Gastroesophageal sphincter (tissue), 3 donors: ENCODE results near the gene CILP.

ENCODE experiments used
- POLR2A ChIP-seq, 2 donors: fragments of 450-650 bp; IDR thresholded peaks; one replicate each; pipeline ENCODE4 v1.6.1; 2017; ENCODE audit warnings: antibody characterized with exemption in 2 of 2, mild to moderate bottlenecking in 2 of 2, moderate library complexity in 1 of 2
- TF ChIP-seq, protein P1 (sequence below), 4 experiments: fragments of 200-600 bp in 2 of 4; fragments of 450-650 bp in 2 of 4; sonication (generic) in 1 of 4; IDR thresholded peaks; one replicate each; pipeline ENCODE4 v1.5.1; 2017 to 2019; ENCODE audit warnings: antibody characterized with exemption in 4 of 4, mild to moderate bottlenecking in 2 of 4, moderate library complexity in 2 of 4

DNA sequence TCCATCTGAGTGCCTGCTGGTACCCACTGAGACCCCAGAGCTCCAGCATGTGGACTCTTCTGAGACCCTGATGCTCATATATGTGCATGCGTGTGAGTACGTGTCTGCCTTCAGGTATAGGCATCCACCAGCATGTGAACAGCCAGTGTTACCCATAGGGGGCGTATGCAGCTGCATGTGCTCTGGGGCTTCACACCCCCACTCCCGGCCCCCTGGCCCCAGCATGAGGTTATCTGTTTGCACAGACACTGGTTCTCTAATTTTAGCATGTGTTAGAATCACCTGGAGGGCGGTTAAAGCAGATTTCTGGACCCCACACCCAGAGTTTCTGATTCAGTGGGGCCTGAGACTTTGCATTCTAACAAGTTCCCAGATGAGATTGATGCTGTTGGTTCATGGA, 824 bp upstream of the CILP start:
- TF ChIP-seq, protein P1, sequence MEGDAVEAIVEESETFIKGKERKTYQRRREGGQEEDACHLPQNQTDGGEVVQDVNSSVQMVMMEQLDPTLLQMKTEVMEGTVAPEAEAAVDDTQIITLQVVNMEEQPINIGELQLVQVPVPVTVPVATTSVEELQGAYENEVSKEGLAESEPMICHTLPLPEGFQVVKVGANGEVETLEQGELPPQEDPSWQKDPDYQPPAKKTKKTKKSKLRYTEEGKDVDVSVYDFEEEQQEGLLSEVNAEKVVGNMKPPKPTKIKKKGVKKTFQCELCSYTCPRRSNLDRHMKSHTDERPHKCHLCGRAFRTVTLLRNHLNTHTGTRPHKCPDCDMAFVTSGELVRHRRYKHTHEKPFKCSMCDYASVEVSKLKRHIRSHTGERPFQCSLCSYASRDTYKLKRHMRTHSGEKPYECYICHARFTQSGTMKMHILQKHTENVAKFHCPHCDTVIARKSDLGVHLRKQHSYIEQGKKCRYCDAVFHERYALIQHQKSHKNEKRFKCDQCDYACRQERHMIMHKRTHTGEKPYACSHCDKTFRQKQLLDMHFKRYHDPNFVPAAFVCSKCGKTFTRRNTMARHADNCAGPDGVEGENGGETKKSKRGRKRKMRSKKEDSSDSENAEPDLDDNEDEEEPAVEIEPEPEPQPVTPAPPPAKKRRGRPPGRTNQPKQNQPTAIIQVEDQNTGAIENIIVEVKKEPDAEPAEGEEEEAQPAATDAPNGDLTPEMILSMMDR (IDR thresholded peaks at IDR 0.05), result peak in 2 of 4 experiments; percentile 7 to 18
- TF ChIP-seq POLR2A (IDR thresholded peaks at IDR 0.05), result no peak
